HL-60/S4 treated with retinoic acid at 250 ng/mL for 4 days and 3 days (cell line): ENCODE data around the gene MCRIP2.

Source experiments
- in situ Hi-C: fragments of 300-500 bp; cut with MboI; formaldehyde crosslinking; loops from 2 replicates; pipeline ENCODE4 v1.7.0; 2022; ENCODE audit warnings: low sequenced_read_pairs

Gene MCRIP2

GRCh38 chr16:668519-669171 lies 27.0 kb downstream of the MCRIP2 start:
- in situ Hi-C loops, result no loop called here

DNA sequence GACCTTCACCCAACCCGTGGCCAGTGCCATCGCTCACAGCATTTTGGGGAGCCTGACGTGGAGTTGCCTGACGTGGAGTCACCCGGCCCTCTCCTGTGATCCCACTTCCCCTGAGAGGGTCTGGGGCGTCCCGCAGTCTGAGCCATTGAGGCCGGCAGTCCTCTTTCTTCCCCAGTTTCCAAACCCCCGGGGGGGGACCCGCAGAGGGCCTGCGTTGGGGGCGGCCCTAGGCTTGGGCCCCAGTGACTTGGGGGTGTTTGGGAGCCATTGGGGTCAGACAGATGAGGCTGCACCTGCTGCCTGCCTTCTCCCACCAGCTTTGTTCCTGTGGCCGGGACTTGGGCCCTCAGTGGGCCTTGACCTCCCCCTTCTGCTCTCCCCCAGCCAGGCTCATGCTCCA lies 28.0 kb downstream of the MCRIP2 start:
- in situ Hi-C loops, result no loop called here

- in situ Hi-C loops, result no loop called here
Observed at GRCh38 chr16:670485-671352, 29.1 kb downstream of the MCRIP2 start.

DNA sequence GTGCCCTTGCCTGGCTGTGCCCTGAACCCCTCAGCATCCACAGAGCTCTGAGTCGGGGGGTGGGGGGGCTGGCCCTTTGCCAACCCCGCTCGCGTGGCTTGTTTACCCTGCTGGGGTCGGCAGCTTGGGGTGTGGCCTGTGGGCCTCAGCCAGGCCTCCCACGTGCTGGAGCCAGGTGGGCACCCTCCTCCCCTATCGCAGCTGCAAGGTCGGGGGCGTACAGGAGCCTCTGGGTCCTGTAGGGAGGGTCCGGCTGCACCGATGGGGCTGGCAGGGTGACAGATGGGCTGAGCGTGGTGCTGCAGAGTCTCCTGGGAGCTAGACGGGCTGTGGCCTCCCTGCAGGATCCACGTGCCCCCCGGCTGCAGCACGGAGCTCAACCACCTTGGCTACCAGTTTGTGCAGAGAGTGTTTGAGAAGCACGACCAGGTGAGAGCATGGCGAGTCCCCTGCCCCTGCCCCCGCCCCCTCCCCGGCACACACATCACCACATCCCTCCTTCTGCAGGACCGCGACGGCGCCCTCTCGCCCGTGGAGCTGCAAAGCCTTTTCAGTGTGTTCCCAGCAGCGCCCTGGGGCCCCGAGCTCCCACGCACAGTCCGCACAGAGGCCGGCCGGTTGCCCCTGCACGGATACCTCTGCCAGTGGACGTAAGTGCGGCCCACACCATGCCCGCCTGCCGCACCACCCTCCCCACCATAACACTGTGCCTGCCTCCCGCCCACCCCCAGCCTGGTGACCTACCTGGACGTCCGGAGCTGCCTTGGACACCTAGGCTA lies 29.9 kb downstream of the MCRIP2 start:
- in situ Hi-C loops, result no loop called here

DNA sequence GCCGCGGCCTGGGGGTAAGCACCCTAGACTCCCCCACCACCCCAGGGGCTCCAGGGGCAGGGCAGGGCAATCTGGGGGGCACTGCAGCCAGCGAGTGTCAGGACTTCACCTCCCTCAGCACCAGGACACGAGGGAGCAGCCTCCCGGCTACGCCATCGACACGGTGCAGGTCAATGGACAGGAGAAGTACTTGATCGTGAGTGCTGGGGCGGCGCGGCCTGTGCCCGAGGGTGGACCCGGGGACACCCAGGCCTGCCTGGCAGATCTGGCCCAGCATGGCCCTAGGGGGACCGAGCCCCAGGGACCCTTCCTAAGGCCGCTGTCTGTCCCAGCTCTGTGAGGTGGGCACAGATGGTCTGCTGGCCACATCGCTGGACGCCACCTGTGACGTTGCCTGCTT lies 30.7 kb downstream of the MCRIP2 start:
- in situ Hi-C loops, result no loop called here

- in situ Hi-C loops, result no loop called here
Observed at GRCh38 chr16:672851-673250, 31.2 kb downstream of the MCRIP2 start.

- in situ Hi-C loops, result no loop called here
Observed at GRCh38 chr16:673399-673991, 31.9 kb downstream of the MCRIP2 start.

GRCh38 chr16:674214-674881 lies 32.7 kb downstream of the MCRIP2 start:
- in situ Hi-C loops, result no loop called here

DNA sequence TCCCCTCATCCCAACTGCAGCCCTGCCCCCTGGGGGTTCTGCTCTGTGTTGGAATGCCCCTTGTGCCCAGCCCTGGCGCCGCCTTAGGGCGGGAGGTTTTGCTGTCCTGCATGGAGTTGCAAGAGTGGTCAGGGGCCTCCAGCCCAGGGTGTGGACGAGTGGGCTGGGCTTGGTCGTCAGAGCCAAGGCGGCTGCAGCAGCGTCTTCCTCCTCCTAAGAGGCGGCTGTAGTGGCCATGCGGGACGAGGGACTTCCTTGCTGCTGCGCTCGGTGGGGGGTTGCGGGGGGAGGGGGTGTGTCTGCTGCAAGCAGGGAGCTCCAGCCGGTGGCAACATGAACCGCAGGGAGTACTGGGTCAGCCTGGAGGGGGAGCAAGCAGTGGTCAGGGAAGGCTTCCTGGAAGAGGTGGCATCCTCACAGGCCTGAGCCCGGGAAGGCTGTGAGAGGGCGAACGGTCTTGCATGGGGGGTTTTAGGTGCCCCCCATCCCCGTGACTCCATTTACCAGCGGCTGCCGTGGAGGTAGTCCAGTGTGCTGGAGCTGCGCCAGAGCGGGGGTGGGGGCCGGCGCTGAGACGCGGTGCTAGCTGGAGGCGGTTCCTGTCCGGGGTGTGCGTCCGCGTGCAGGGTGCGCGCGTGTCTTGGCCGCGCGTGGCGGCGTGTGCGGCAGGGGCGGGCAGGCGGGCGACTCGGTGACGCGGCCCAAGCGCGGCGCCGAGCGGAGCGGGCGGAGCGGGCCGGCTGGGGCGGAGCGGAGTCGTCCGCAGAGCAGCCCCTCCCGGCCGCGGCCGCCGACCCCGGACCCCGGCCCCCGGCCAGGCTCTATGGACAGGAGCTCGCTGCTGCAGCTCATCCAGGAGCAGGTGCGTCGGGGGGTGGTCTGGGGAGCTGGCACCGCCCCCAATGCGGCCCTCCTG lies 33.6 kb downstream of the MCRIP2 start, which contains the start of gene RHBDL1:
TSS of gene RHBDL1 (plus strand) at position 704 of the 916 bp plus-strand sequence. CDS start at position 824, 120 bp downstream.
- in situ Hi-C loops, result no loop called here

- in situ Hi-C loops, result no loop called here
Observed at GRCh38 chr16:675884-676564, 34.4 kb downstream of the MCRIP2 start.

DNA sequence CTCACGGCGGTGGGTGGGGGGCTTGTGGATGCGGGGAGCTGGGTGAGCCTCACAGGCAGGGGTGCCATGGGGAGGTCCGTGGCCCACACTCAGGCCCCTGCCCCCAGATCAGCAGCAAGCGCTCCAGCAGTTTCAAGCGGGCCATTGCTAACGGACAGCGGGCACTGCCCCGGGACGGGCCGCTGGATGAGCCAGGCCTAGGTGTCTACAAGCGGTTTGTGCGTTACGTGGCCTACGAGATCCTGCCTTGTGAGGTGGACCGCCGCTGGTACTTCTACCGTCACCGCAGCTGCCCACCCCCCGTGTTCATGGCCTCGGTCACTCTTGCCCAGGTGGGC lies 34.9 kb downstream of the MCRIP2 start:
- in situ Hi-C loops, result no loop called here

GRCh38 chr16:676913-677312 lies 35.3 kb downstream of the MCRIP2 start:
- in situ Hi-C loops, result no loop called here

DNA sequence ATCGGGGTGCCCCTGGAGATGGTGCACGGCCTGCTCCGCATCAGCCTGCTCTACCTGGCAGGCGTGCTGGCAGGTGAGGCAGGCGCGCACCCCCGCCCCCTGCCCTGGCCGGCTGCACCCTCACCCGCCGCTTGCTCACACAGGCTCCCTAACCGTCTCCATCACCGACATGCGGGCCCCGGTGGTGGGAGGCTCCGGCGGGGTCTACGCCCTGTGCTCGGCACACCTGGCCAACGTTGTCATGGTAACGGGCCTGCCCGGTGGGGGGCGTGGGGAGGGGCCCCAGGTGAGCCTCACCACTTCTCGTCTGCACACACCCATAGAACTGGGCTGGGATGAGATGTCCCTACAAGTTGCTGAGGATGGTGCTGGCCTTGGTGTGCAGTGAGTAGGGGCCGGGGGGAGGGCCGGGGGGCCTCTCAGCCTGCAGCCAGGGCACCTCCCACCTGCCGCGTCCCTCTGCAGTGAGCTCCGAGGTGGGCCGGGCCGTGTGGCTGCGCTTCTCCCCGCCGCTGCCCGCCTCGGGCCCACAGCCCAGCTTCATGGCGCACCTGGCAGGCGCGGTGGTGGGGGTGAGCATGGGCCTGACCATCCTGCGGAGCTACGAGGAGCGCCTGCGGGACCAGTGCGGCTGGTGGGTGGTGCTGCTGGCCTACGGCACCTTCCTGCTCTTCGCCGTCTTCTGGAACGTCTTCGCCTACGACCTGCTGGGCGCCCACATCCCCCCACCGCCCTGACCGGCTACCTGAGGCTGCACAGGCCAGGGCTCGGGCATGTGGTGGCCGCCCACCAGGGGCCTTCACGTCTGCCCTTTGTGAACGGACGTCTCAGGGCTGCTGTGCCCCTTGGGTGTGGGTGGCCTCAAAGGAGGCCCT lies 35.9 kb downstream of the MCRIP2 start:
- in situ Hi-C loops, result no loop called here

DNA sequence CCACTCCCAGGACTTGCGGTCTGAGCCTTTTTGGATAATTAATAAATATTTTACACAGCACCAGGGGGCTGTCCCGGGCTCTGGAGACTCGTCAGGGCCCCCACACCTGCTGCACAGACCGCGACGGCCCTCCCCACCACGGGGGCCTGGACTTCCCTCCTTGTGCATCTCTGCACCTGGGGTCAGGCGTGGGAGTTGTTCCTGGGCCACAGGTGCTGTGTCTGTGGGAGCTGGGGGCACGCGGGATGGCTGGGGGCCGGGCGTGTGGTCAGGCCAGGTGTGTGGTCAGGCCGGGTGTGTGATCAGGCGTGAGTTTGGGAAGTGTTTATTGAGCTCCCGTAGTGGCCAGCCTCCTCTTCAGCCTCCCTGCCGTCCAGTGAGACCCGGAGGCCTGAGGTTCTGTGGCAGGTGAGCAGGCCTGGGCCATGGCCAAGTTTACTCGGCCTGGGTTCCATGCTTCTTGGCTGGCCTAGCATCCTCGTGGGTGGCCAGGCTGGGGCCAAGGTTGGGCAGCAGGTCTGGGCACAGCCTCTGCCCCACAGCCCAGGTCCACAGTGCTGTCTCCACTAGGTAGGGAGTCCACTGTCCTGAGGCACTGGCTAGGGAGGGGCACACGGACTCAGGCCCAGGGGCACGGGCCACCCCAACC lies 36.7 kb downstream of the MCRIP2 start:
- in situ Hi-C loops, result no loop called here

- in situ Hi-C loops, result no loop called here
Observed at GRCh38 chr16:678858-679813, 37.5 kb downstream of the MCRIP2 start.

- in situ Hi-C loops, result no loop called here
Observed at GRCh38 chr16:679814-680624, 38.4 kb downstream of the MCRIP2 start, which contains the start of gene STUB1. TSS of gene STUB1 (plus strand) at chr16:680410. CDS start at chr16:680526, 116 bp downstream.
